Amniotic stem cell (primary cell): ENCODE results near the gene CRYAB.

ENCODE experiments used
- DNase-seq: peaks from one replicate; lab custom pipeline; 2025; lab: John Stamatoyannopoulos, UW

The CRYAB gene

GRCh38 chr11:111911563-111912401 lies at the start of gene CRYAB:
Gene CRYAB, minus strand, starts transcription at chr11:111911770. Its CDS starts 46 bp downstream, at chr11:111911724.
- DNase-seq = peak; percentile 84

GRCh38 chr11:111960916-111961315 lies 49.3 kb upstream of the CRYAB start:
- DNase-seq = no peak

GRCh38 chr11:111957663-111958444 lies 46.3 kb upstream of the CRYAB start:
- DNase-seq = no peak

- no peak for DNase-seq
These were observed 42.6 kb upstream of the CRYAB start for GRCh38 chr11:111954154-111954553.

GRCh38 chr11:111951565-111951964 lies 40.0 kb upstream of the CRYAB start:
- no peak for DNase-seq

- no peak for DNase-seq
These were observed 38.2 kb upstream of the CRYAB start for GRCh38 chr11:111949519-111950426.

- no peak for DNase-seq
These were observed 35.6 kb upstream of the CRYAB start for GRCh38 chr11:111947143-111947542.

GRCh38 chr11:111946499-111946898 lies 34.9 kb upstream of the CRYAB start:
- DNase-seq = no peak

- DNase-seq = no peak
These were observed 33.6 kb upstream of the CRYAB start for GRCh38 chr11:111945198-111945597.

GRCh38 chr11:111944651-111945051 lies 33.1 kb upstream of the CRYAB start:
- peak; percentile 44 for DNase-seq

GRCh38 chr11:111944139-111944538 lies 32.6 kb upstream of the CRYAB start:
- peak; percentile 20 for DNase-seq

GRCh38 chr11:111942829-111943228 lies 31.3 kb upstream of the CRYAB start:
- no peak for DNase-seq

GRCh38 chr11:111941963-111942362 lies 30.4 kb upstream of the CRYAB start:
- no peak for DNase-seq

GRCh38 chr11:111939836-111940604 lies 28.4 kb upstream of the CRYAB start:
- DNase-seq = peak; percentile 55

- DNase-seq = peak; percentile 8
These were observed 27.2 kb upstream of the CRYAB start for GRCh38 chr11:111938687-111939160.

- no peak for DNase-seq
These were observed 26.3 kb upstream of the CRYAB start for GRCh38 chr11:111937844-111938243.

GRCh38 chr11:111937461-111937769 lies 25.8 kb upstream of the CRYAB start:
- DNase-seq = no peak

GRCh38 chr11:111936040-111936540 lies 24.5 kb upstream of the CRYAB start:
- DNase-seq = no peak

- no peak for DNase-seq
These were observed 23.9 kb upstream of the CRYAB start for GRCh38 chr11:111935317-111936039.

- DNase-seq = no peak
These were observed 22.7 kb upstream of the CRYAB start for GRCh38 chr11:111934306-111934705.
